Kidney epithelial cell (primary cell): Measurements from ENCODE around the gene WDR43. TPM values are rescaled to one million over a fixed set of nuclear protein-coding genes. Genes with fewer than 3 reads are reported as not detected.
A peak's percentile ranks its signal among the peaks of the same experiment; 100 is the strongest.
"Not testable (repeated sequence)": the region's sequence is repeated elsewhere in the genome, so short reads cannot be mapped to it uniquely, and the experiment has no call there.

Experiments used
- DNase-seq: peaks from one replicate; pipeline ENCODE4 v3.0.0-alpha.2; 2010; ENCODE audit warnings: low read depth
- H3K27me3 ChIP-seq: 2 replicates; pipeline ENCODE4 v1.6.0; 2011; ENCODE audit warnings: low read length; ENCODE audit not compliant: control insufficient read depth, insufficient read depth
- H3K36me3 ChIP-seq: 2 replicates; pipeline ENCODE4 v1.5.1; 2011; ENCODE audit warnings: low read length; ENCODE audit not compliant: control insufficient read depth, insufficient read depth
- H3K4me3 ChIP-seq: 2 replicates; pipeline ENCODE4 v1.5.1; 2011; ENCODE audit warnings: low read depth, mild to moderate bottlenecking, control low read depth, low read length
- CTCF ChIP-seq: IDR thresholded peaks from 2 replicates; pipeline ENCODE4 v1.5.1; 2011; ENCODE audit warnings: mild to moderate bottlenecking, moderate library complexity, low read length, control low read depth, inconsistent platforms; ENCODE audit not compliant: insufficient read depth, poor library complexity, severe bottlenecking
- total RNA-seq: library from RNA; depleted of rRNA; stranded (reverse); fragments of >200 nt; gene quantifications from 2 replicates; pipeline ENCODE4 v1.2.3, GENCODE V29; 2015

WDR43 gene
- total RNA-seq, 1 donor from 2014 or later, result 66.0 TPM

- no peaks in the 10 kb centered on the region for H3K36me3 ChIP-seq
- DNase-seq, result no peak
- H3K27me3 ChIP-seq, result no peaks in the 10 kb centered on the region
- no peak overlapping the region for H3K4me3 ChIP-seq
- no peak for TF ChIP-seq CTCF
Observed at GRCh38 chr2:28972778-28973335, 78.4 kb downstream of the WDR43 start.

- Histone ChIP-seq H3K36me3 (no peaks in the 10 kb centered on the region), H3K27me3 (no peaks in the 10 kb centered on the region), H3K4me3 (no peak overlapping the region)
- DNase-seq, result no peak
- TF ChIP-seq CTCF, result no peak
Observed at GRCh38 chr2:28974252-28974651, 79.8 kb downstream of the WDR43 start.

- no peak overlapping the region for H3K4me3 ChIP-seq
- H3K27me3 ChIP-seq, result no peaks in the 10 kb centered on the region
- DNase-seq, result no peak
- no peak for TF ChIP-seq CTCF
- no peaks in the 10 kb centered on the region for H3K36me3 ChIP-seq
Observed at GRCh38 chr2:28975671-28976070, 81.2 kb downstream of the WDR43 start.

GRCh38 chr2:28976584-28976983 lies 82.1 kb downstream of the WDR43 start:
- DNase-seq, result peak; percentile 74
- H3K36me3 ChIP-seq, result no peaks in the 10 kb centered on the region
- no peak for TF ChIP-seq CTCF
- H3K27me3 ChIP-seq, result no peaks in the 10 kb centered on the region
- no peak overlapping the region for H3K4me3 ChIP-seq

GRCh38 chr2:28977176-28977875 lies 82.9 kb downstream of the WDR43 start:
- Histone ChIP-seq H3K4me3 (no peak overlapping the region), H3K27me3 (no peaks in the 10 kb centered on the region), H3K36me3 (no peaks in the 10 kb centered on the region)
- DNase-seq, result no peak
- TF ChIP-seq CTCF, result no peak

GRCh38 chr2:28978001-28978400 lies 83.5 kb downstream of the WDR43 start:
- not testable (repeated sequence) for H3K4me3 ChIP-seq, DNase-seq, H3K36me3 ChIP-seq

More at GRCh38 chr2:28978001-28978400, 83.5 kb downstream of the WDR43 start:
- H3K27me3 ChIP-seq, result not testable (repeated sequence)
